ENCODE measurements around the gene PIK3R5.

The PIK3R5 gene

DNA sequence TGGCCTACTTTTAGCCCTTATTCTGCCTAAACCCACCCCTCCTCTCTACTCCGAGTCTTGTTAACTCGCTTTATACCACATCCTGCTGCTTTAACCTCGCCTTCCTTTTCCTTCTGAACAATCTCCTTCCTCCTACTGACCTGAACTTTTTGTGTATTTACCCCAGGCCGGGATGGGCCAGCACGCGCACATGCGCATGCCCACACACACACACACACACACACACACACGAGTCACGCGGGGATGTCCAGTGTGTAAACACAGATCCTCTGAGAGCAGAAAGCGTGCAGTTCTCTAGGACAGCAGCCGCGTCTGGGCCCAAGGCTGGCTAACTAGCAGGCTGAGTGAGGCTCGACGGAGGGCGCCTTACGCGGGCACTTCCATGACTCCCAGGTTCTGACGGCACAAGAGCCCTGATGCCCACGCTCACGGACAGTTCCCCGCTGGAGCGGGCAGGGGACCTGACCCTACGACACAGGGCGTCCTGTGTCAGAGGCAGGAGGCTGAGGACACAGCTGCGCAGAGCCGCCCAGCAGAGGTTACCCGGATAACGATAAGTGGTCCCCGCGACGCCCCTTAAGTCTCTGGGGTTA lies 610 bp downstream of the PIK3R5 start:
- Histone ChIP-seq H3K4me1 (ENCODE audit: control insufficient read depth, insufficient read depth, low read length) (no peaks in the 10 kb centered on the region), H3K9me3 (ENCODE audit: control insufficient read depth, low read length) (no peaks in the 10 kb centered on the region), H3K4me3 (ENCODE audit: insufficient read depth, low read depth, low read length) (no peak overlapping the region), H3K36me3 (ENCODE audit: control insufficient read depth, insufficient read depth, low read length) (no peaks in the 10 kb centered on the region), H3K27me3 (ENCODE audit: control insufficient read depth, insufficient read depth, low read length, poor library complexity, severe bottlenecking) (peaks cover 47% of the 10 kb centered on the region), H3K27ac (ENCODE audit: insufficient read depth, low read depth, low read length, poor library complexity, severe bottlenecking) (no peak overlapping the region)
- WGBS, 2 experiments, result 85 to 87% methylated on average over 32 of the region's 32 CpGs

GRCh38 chr17:8963647-8964258 lies 1.8 kb downstream of the PIK3R5 start:
- Histone ChIP-seq H3K4me1 (ENCODE audit: control insufficient read depth, insufficient read depth, low read length) (no peaks in the 10 kb centered on the region), H3K36me3 (ENCODE audit: control insufficient read depth, insufficient read depth, low read length) (no peaks in the 10 kb centered on the region), H3K9me3 (ENCODE audit: control insufficient read depth, low read length) (no peaks in the 10 kb centered on the region), H3K27me3 (ENCODE audit: control insufficient read depth, insufficient read depth, low read length, poor library complexity, severe bottlenecking) (peaks cover 47% of the 10 kb centered on the region), H3K27ac (ENCODE audit: insufficient read depth, low read depth, low read length, poor library complexity, severe bottlenecking) (no peak overlapping the region), H3K4me3 (ENCODE audit: insufficient read depth, low read depth, low read length) (no peak overlapping the region)
- 75 to 78% methylated on average over 13 of the region's 13 CpGs for WGBS, 2 experiments

- no peaks in the 10 kb centered on the region for H3K9me3 ChIP-seq (ENCODE audit: control insufficient read depth, low read length)
- WGBS, 2 experiments, result 93 to 97% methylated on average over 3 of the region's 3 CpGs
- H3K27me3 ChIP-seq (ENCODE audit: control insufficient read depth, insufficient read depth, low read length, poor library complexity, severe bottlenecking), result peaks cover 42% of the 10 kb centered on the region
- H3K4me3 ChIP-seq (ENCODE audit: insufficient read depth, low read depth, low read length), result no peak overlapping the region
- no peaks in the 10 kb centered on the region for H3K4me1 ChIP-seq (ENCODE audit: control insufficient read depth, insufficient read depth, low read length)
- H3K27ac ChIP-seq (ENCODE audit: insufficient read depth, low read depth, low read length, poor library complexity, severe bottlenecking), result no peak overlapping the region
- H3K36me3 ChIP-seq (ENCODE audit: control insufficient read depth, insufficient read depth, low read length), result no peaks in the 10 kb centered on the region
These were observed 2.5 kb downstream of the PIK3R5 start for GRCh38 chr17:8963014-8963413.

- Histone ChIP-seq H3K4me1 (ENCODE audit: control insufficient read depth, insufficient read depth, low read length) (no peaks in the 10 kb centered on the region), H3K36me3 (ENCODE audit: control insufficient read depth, insufficient read depth, low read length) (no peaks in the 10 kb centered on the region), H3K27ac (ENCODE audit: insufficient read depth, low read depth, low read length, poor library complexity, severe bottlenecking) (no peak overlapping the region), H3K4me3 (ENCODE audit: insufficient read depth, low read depth, low read length) (no peak overlapping the region), H3K27me3 (ENCODE audit: control insufficient read depth, insufficient read depth, low read length, poor library complexity, severe bottlenecking) (peaks cover 30% of the 10 kb centered on the region), H3K9me3 (ENCODE audit: control insufficient read depth, low read length) (no peaks in the 10 kb centered on the region)
- 85% methylated on average over 5 of the region's 5 CpGs for whole genome bisulfite sequencing, 2 experiments
These were observed 3.7 kb downstream of the PIK3R5 start for GRCh38 chr17:8961829-8962228.

DNA sequence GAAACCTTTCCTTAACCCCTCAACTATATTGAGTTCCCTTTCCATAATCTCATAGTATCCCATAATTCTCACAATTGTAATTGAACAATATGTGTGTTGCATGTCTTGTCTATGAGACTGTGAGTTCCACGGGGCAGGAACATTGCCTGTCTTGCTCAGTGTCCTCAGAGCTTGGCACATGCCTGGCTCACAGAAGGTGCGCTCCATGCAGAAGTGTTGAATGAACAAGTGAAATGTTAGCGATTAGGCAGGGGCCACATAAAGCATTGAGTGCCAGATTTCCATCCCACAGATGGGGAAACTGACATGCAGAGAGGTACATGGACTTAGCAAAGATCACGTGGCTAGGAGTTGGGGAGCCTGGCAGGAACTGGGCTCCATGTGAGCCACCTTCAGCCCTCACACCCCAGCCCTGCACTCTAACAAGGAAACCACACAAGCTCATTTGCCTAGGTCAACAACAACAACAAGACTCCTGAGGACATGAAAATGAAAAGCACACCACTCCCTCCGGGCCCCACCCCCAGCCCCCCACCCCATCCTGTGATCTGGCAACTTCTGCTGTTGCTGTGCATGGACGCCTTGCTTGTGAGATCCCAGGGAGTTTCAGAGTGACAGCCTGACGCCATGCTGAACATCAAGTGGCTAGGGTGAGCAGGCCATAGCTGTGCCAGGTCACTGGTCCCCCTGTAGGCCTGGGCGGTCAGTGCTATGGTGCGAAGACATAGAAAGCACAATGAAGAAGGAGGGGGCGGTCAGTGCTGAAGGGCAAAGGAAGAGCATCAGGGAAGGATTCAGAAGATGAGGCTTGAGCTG lies 5.0 kb downstream of the PIK3R5 start:
- 85 to 87% methylated on average over 10 of the region's 10 CpGs for whole genome bisulfite sequencing, 2 experiments

DNA sequence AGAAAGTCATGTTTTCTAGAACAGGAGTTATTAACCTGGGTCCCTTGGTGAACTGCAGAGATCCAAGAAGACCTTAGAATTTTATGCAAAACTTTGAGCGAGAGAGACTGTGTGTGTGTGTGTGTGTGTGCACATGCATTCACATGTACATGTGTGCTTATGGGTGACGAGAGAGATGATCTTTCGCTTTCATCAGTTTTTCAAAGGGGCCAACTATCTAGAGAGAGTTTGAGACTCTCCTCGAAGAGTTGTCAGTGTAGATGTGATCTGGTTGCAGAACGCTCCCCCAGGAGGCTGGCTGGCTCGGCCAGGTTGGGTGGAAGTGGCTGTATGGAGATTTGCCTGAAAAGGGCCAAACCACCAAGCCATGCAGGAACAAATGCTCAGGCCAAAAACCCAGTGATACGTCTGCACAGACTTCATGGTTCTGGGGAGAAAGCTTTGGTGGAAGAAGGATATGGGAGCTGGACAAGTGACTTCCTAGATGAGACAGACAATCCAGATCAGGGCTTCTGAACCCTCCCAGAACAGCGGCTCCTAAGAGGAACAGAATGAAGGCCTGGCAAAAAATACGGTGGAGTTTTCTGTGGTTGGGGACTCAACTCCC lies 6.1 kb downstream of the PIK3R5 start:
- Histone ChIP-seq H3K4me3 (ENCODE audit: insufficient read depth, low read depth, low read length) (no peak overlapping the region), H3K9me3 (ENCODE audit: control insufficient read depth, low read length) (no peaks in the 10 kb centered on the region), H3K27ac (ENCODE audit: insufficient read depth, low read depth, low read length, poor library complexity, severe bottlenecking) (no peak overlapping the region), H3K4me1 (ENCODE audit: control insufficient read depth, insufficient read depth, low read length) (peaks cover 6% of the 10 kb centered on the region), H3K36me3 (ENCODE audit: control insufficient read depth, insufficient read depth, low read length) (no peaks in the 10 kb centered on the region), H3K27me3 (ENCODE audit: control insufficient read depth, insufficient read depth, low read length, poor library complexity, severe bottlenecking) (peaks cover 6% of the 10 kb centered on the region)
- 92 to 94% methylated on average over 9 of the region's 9 CpGs for WGBS, 2 experiments

More for the DNA sequence above, 5.0 kb downstream of the PIK3R5 start:
- no peaks in the 10 kb centered on the region for H3K36me3 ChIP-seq (ENCODE audit: control insufficient read depth, insufficient read depth, low read length)
- H3K9me3 ChIP-seq (ENCODE audit: control insufficient read depth, low read length), result no peaks in the 10 kb centered on the region
- H3K27ac ChIP-seq (ENCODE audit: insufficient read depth, low read depth, low read length, poor library complexity, severe bottlenecking), result no peak overlapping the region
- no peaks in the 10 kb centered on the region for H3K4me1 ChIP-seq (ENCODE audit: control insufficient read depth, insufficient read depth, low read length)
- H3K4me3 ChIP-seq (ENCODE audit: insufficient read depth, low read depth, low read length), result no peak overlapping the region
- peaks cover 17% of the 10 kb centered on the region for H3K27me3 ChIP-seq (ENCODE audit: control insufficient read depth, insufficient read depth, low read length, poor library complexity, severe bottlenecking)

- 92 to 94% methylated on average over 8 of the region's 8 CpGs for WGBS, 2 experiments
- Histone ChIP-seq H3K36me3 (ENCODE audit: control insufficient read depth, insufficient read depth, low read length) (no peaks in the 10 kb centered on the region), H3K9me3 (ENCODE audit: control insufficient read depth, low read length) (no peaks in the 10 kb centered on the region), H3K4me1 (ENCODE audit: control insufficient read depth, insufficient read depth, low read length) (peaks cover 6% of the 10 kb centered on the region), H3K4me3 (ENCODE audit: insufficient read depth, low read depth, low read length) (no peak overlapping the region), H3K27ac (ENCODE audit: insufficient read depth, low read depth, low read length, poor library complexity, severe bottlenecking) (no peak overlapping the region), H3K27me3 (ENCODE audit: control insufficient read depth, insufficient read depth, low read length, poor library complexity, severe bottlenecking) (no peaks in the 10 kb centered on the region)
These were observed 7.8 kb downstream of the PIK3R5 start for GRCh38 chr17:8957721-8958120.

- H3K36me3 ChIP-seq (ENCODE audit: control insufficient read depth, insufficient read depth, low read length), result no peaks in the 10 kb centered on the region
- WGBS, 2 experiments, result 73 to 74% methylated on average over 4 to 5 of the region's 5 CpGs
- no peak overlapping the region for H3K27ac ChIP-seq (ENCODE audit: insufficient read depth, low read depth, low read length, poor library complexity, severe bottlenecking)
- H3K4me1 ChIP-seq (ENCODE audit: control insufficient read depth, insufficient read depth, low read length), result peaks cover 6% of the 10 kb centered on the region
- H3K27me3 ChIP-seq (ENCODE audit: control insufficient read depth, insufficient read depth, low read length, poor library complexity, severe bottlenecking), result no peaks in the 10 kb centered on the region
- no peak overlapping the region for H3K4me3 ChIP-seq (ENCODE audit: insufficient read depth, low read depth, low read length)
- no peaks in the 10 kb centered on the region for H3K9me3 ChIP-seq (ENCODE audit: control insufficient read depth, low read length)
These were observed 9.0 kb downstream of the PIK3R5 start for GRCh38 chr17:8956465-8956902.

DNA sequence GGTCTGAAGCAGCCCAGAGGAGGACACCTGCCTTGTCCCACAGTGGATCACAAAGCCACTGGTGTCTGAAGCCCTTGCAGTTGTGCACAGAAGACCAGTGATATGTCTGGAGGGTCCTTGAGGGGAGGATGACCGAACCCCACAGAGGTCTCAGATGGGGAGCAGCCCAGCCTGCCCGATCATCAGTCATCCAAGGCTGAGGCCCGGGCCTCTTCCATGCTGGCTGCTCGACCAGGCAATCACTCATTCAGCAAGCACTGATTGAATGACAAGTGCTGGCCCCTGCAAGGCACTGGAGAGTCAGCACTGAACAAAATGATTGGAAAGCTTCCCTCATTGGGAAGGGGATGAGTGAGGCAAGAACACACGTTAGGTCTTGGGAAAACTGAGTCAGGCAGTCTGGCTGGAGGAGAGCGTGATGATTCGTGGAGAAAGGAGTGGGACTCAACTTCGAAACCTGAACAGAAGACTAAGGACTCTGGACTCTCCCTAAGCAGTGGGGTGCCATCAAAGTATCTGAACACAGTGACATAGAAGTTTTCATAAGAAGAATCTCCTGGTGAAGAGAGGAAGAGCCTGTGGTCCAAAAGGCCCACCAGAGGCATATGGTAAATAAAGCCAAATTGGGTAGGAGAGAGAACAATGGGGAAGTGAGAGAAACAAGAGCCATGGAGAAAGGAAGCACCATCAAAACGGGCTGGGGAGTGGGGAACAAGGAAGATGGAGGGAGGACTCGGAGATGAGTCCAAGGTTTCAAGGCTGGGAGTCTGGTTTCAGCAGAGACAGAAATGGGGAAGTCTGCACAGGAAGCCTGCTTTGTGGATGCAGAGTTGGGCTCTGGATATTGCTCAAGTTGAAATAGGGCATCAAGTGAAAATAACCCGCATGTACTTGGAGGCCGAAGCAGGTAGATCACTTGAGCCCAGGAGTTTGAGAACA lies 10.2 kb downstream of the PIK3R5 start:
- no peak overlapping the region for H3K27ac ChIP-seq (ENCODE audit: insufficient read depth, low read depth, low read length, poor library complexity, severe bottlenecking)
- no peaks in the 10 kb centered on the region for H3K36me3 ChIP-seq (ENCODE audit: control insufficient read depth, insufficient read depth, low read length)
- H3K27me3 ChIP-seq (ENCODE audit: control insufficient read depth, insufficient read depth, low read length, poor library complexity, severe bottlenecking), result no peaks in the 10 kb centered on the region
- no peaks in the 10 kb centered on the region for H3K9me3 ChIP-seq (ENCODE audit: control insufficient read depth, low read length)
- 88 to 93% methylated on average over 12 of the region's 12 CpGs for WGBS, 2 experiments
- H3K4me1 ChIP-seq (ENCODE audit: control insufficient read depth, insufficient read depth, low read length), result peaks cover 6% of the 10 kb centered on the region
- no peak overlapping the region for H3K4me3 ChIP-seq (ENCODE audit: insufficient read depth, low read depth, low read length)
